ELF-1 (cell line): ENCODE data around the gene SLC6A3.

Source experiments
- DNase-seq: peaks from one replicate; pipeline ENCODE4 v3.0.0-alpha.2; 2016; ENCODE audit warnings: low read depth, low spot score

The SLC6A3 gene

DNA sequence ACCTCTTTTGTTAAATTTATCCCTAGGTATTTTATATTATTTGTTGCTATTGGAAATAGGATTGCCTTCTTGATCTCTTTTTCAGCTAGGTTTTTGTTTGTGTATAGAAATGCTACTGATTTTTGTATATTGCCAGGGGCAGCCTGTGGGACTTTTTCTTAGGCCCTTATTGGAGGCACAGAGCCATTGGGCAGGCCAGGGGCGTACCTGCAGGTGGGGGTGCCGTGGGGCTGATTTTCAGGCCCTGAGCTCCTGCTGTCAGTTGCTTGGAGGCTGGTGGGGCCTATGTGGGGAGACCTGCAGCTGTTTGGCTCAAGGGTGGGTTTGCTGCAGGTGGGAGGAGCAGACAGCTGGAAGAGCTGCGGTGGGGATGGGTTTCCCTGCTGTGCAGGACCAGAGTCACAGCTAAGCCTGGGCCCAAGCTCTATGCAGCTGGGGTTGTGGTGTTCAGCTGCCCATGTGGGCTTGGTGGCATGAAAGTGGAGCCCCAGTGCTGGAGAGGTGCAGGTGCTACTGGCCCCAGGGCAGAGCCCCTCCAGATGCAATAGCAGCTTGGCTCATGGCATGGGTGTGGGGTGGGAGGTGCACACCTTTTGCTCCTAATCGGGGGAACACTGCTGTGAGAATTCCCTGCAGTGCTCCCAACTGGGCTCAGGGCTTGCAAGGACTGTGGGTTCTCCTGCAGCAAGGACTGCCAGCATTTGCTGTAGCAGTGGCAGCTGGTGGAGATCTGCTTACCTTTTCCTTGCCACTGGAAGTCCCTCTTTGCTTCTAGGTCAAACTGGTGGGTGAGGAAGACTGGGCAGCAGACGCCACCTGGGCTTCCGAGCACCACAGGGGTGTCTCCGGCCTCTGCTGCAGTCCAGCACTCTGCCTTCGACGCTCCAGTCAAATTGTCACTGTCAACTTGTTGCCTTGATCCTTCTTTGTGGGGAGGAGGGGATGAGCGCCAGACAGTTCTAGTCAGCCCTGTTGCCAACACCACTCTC lies 92.7 kb downstream of the SLC6A3 start:
- DNase-seq: no peak

DNA sequence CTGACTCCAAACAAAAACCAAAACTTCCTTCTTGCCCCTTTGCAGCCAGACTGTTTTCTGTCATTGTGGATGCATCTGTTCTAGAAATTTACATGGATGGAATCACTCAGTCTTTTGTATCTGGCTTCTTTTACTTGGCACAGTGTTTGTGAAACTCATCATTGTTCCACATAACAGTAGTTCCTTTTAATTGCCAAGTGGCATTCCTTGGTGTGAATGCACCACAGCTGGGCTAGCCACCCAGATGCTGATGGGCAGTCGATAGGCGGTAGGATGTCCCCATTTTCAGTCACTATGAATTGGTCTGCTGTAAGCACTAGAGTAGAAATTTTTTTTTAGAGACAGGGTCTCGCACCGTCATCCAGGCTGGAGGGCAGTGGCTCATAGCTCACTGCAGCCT lies 94.1 kb downstream of the SLC6A3 start:
- DNase-seq: no peak

DNA sequence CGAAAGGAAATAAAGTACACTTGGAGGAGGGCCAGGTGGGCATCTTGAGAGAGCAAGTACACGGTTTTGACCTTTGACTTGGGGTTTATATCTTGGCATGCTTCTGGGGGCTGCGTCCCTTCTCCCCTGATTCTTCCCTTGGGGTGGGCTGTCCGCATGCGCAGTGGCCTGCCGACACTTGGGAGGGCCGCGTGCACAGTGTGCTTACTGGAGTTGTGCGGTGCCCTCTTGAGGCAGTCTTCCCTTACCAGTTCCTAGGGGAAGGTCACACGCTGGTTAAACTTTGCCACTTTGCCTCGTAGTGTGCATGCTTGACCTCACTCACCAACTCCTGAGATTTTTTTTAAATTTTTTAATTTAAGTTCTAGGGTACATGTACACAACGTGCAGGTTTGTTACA lies 96.0 kb downstream of the SLC6A3 start:
- no peak for DNase-seq

DNA sequence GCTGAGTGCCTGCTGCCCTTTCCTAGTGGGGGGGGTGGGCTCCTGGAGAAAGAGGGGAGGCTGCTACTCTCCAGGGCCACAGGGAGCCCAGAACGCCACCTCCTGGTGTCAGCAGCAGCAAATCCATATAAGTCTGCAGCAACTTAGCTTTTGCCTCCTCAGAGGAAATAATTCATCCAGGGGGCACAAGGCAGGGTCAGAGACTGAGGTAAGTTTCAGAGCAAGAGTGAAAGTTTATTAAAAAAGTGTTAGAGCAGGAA lies 96.3 kb downstream of the SLC6A3 start:
- no peak for DNase-seq

DNA sequence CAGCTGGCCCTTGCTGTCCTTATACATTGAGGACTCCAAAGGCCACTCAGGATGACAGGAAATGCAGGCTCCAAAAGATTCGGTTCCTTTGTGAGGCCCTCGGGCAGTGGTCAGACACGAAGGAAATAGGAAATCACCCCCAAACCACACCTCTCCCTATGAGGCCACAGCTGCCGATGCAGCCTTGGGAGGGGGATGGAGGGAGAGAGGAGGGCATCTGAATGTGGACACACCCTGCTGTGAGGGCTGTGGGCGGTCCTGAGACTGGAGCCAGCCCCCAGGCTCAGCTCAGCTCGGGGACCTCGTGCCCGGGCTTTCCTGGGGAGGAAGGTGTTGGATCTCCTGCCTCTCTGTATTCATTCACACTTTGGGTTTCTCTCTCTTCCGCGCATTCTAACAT lies 97.7 kb downstream of the SLC6A3 start:
- no peak for DNase-seq

DNA sequence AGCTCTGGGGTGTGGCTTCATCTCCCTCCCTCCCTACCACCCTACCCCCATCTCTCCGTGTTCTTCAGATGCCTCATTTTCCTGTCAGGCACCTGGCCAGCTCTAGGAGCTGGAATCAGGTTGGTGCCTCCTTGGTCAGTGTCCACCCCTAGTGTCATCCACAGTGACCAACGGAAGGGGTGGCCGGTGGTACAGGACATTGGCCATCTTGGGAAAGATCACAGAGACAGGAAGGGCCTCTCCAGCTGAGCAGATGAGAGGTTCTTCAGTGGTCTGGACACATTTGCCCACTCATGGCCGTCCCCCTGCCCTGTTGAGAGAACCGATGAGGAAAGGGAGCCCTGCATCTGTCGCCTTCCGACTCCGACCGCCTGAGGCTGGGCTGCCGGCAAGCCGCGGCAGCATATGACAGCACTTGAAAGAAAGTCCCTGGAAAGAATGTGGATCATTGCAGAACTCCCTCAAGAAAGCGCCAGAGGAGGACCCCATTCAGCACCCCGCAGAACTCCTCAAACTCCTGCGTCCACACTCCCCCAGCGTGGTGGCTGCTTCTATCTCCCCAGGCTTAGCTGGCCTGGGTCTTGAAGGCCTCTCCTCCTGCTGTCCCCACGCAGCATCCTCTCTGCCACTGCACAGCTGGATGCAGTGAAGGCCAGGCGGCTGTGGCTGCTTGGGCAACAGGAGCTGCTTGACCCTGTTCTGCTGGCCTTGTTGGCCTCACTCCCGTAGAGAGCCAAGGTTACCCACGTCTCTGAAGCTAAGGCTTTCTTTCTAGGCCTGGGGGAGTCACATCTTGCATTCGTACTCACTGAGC lies 98.4 kb downstream of the SLC6A3 start:
- DNase-seq: no peak

DNA sequence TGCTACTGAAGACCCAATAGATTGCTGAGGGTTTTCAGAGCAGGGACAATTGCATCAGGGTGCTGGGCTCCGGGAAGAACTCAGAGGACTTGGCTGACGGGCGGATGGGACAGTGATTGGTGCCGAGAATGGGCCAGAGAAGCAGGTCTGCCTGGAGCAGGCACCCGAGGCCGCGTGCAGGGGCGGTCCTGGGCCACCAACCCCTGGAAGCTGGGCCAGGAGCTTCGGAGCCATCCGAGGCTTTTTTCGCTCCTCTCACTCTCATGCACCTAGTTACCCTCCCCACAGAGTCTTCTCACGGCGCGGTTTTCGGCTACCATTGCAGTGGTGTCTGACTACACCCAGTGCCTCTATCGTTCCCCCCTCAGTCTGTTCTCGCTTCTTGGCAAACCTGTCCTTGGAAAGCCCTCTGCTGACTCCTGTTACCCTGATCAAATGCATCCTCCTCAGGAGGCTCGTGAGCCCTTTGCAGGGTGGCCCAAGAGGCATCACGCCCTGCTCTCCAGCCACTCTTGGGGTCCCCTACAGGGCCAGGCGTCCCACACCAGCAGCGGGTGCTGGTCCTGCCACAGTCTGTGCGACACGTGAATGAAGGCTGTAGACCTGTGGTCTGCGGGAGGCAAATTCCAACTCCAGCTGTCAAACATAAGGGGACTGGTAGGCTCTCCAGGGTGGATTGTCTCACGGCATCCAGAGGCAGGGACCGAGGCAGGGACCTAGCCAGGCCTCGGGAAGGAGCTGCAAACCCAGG lies 99.2 kb downstream of the SLC6A3 start:
- DNase-seq: no peak

DNA sequence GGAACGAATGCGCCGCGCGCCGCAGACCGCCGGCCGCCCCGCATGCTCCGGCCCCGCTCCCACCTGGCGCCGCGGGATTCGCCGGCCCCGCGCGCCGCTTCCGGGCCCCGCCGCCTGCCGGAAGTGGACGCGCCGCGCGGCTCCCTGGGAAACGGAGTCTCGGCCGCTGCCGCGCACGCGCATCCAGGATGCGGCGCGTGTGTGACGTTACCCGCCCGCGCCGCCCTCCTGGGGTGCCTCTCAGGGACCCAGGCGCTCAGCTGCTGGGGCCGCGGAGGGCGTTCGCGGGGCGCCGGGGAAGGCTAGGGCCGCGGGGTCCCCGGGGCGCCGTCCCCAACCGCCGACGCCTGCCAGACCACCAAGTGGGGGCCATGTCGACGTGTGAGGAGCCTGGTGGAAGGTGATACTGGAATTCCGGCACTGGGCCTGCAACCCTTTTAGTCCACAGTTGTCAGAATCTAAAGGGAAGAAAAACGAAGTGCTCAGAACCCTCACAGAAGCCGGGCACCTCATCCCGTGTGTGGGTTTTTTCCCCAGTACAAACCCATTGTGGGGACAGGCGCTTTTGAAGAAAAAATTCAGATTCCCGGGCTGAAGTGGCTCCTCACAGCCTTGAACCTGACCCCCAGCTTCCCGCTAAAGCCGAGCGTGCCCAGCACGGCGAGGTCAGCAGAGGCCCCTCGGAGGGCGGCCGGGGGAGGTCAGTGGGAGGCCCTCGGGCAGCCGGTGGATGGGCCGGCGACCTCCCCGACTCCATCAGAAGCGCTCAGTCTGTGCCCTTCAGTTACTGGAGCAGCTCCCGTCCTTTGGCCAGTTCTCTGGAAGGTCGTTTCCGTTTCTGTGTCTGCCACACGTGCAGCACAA lies 100.0 kb downstream of the SLC6A3 start, which contains the start of gene CLPTM1L:
TSS of gene CLPTM1L (minus strand) at position 125 of the 864 bp plus-strand sequence. CDS start 258 bp downstream, outside the sequence.
- peak; percentile 89 for DNase-seq

DNA sequence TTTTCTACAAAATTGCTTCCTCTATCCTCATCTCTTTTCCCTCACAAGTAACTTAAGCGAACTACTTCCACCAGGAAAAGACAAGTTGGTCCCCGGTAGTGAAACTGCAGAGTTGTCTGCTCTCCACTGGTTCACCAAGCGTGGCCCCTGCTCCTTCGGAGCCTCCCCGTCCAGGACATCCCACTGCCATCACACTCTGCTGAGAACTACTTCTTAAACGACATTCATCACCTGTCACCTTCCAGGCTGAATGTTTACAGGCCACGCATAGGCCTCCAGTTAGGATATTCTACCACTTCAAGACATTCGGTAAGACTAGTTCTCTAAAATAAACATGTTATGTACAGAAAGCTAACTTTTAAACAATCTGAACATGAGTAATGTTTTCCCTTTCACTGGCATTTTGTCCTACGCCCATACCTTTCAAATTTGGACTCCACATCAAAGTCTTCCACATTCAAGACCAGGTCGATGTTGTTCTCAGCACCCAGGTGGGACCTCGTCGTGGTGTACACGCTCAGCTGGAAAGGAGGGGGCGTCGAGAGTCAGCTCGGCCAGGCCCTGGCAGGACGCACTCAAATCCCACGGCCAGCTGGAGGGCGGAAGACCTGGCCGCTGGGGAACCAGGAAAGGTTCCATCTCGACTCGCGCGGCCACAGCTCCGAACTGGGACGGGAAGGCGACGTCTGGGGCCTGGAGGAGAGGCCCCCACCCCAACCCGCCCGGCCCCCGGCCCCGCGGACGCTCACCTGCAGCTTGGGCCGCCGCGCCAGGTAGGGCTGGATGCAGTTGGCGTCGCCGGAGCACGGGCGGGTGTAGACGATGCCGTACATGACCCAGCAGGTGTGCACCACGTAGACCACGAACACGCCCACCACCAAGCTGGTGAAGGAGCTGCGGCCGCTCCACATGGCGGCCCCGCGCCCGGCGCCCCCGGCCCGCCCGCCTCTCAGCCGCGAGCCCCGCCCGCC lies 101.0 kb downstream of the SLC6A3 start:
- no peak for DNase-seq

DNA sequence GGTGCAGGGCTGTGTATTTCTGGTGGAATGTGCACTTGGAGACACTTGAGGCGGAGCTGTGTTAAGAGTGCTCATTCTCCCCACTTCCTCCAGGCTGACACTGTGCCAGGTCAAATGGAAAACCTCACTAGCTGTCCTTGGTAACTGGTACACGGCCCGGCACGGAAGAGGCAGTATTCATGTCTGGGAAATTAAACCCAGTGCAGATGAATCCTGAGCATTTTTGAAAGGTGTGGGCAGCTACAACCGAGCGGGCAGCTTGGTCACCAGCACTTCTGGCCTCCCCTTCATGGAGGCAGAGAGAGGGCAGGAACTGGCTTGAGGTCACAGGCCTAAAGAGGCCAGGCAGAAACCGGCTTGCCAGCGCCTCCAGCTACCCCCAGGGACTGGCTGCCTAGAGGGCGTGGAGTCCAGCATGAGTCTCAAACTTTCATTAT lies 101.9 kb downstream of the SLC6A3 start:
- DNase-seq: no peak
